Fibroblast of skin of left biceps (primary cell): ENCODE measurements around the gene DTX1.

Source experiments
- DNase-seq, 2 experiments: peaks; one replicate each; pipeline ENCODE4 v3.0.0-alpha.2; 2013; ENCODE audit warnings: low read depth in 2 of 2

DTX1 gene

GRCh38 chr12:113094738-113095137 is 38.2 kb downstream of the DTX1 start:
- DNase-seq, result no peak

GRCh38 chr12:113095405-113095804 is 38.9 kb downstream of the DTX1 start:
- no peak for DNase-seq

- DNase-seq, result no peak
Observed at GRCh38 chr12:113096675-113097461, 40.3 kb downstream of the DTX1 start.

GRCh38 chr12:113097716-113098440 is 41.3 kb downstream of the DTX1 start:
- no peak for DNase-seq

GRCh38 chr12:113098441-113099028 is 42.0 kb downstream of the DTX1 start:
- DNase-seq, result peak; percentile 5 to 8

- DNase-seq, result no peak
Observed at GRCh38 chr12:113099364-113099763, 42.8 kb downstream of the DTX1 start.

GRCh38 chr12:113099764-113100163 is 43.2 kb downstream of the DTX1 start:
- DNase-seq, result no peak

- no peak for DNase-seq
Observed at GRCh38 chr12:113101751-113102150, 45.2 kb downstream of the DTX1 start.

- DNase-seq, result no peak
Observed at GRCh38 chr12:113102811-113103210, 46.3 kb downstream of the DTX1 start.

- no peak for DNase-seq
Observed at GRCh38 chr12:113103756-113104450, 47.4 kb downstream of the DTX1 start.

- DNase-seq, result no peak
Observed at GRCh38 chr12:113104953-113105510, 48.5 kb downstream of the DTX1 start.

GRCh38 chr12:113105606-113106271 is 49.2 kb downstream of the DTX1 start:
- DNase-seq, result no peak

GRCh38 chr12:113106361-113106760 is 49.8 kb downstream of the DTX1 start:
- no peak for DNase-seq

GRCh38 chr12:113108308-113108707 is 51.8 kb downstream of the DTX1 start:
- DNase-seq, result no peak

GRCh38 chr12:113109360-113109759 is 52.8 kb downstream of the DTX1 start:
- DNase-seq, result no peak

GRCh38 chr12:113109872-113110599 is 53.5 kb downstream of the DTX1 start:
- no peak for DNase-seq

GRCh38 chr12:113111247-113111646 is 54.7 kb downstream of the DTX1 start:
- DNase-seq, result no peak

GRCh38 chr12:113112043-113112899 is 55.7 kb downstream of the DTX1 start:
- DNase-seq, result no peak

- no peak for DNase-seq
Observed at GRCh38 chr12:113113397-113113796, 56.9 kb downstream of the DTX1 start.
